Hepatocyte (in vitro differentiated cells): ENCODE measurements around the gene HOXC12. TPM values are rescaled to one million over a fixed set of nuclear protein-coding genes. Genes with fewer than 3 reads are reported as not detected.
A peak's percentile ranks its signal among the peaks of the same experiment; 100 is the strongest.

Source experiments
- DNase-seq: peaks from one replicate; pipeline ENCODE4 v3.0.0-alpha.2; 2016; ENCODE audit warnings: low spot score
- H2AFZ ChIP-seq: fragments of 200-600 bp; sonication (generic); 2 replicates; pipeline ENCODE4 v1.6.0; 2016; ENCODE audit warnings: antibody characterized with exemption, mild to moderate bottlenecking
- H3K27ac ChIP-seq: fragments of 200-600 bp; sonication (generic); 2 replicates; pipeline ENCODE4 v1.5.1; 2016; ENCODE audit warnings: mild to moderate bottlenecking
- H3K27me3 ChIP-seq: fragments of 200-600 bp; sonication (generic); 2 replicates; pipeline ENCODE4 v1.6.1; 2016
- H3K36me3 ChIP-seq: fragments of 200-600 bp; sonication (generic); replicated peaks from 2 replicates; pipeline ENCODE4 v1.5.1; 2016; ENCODE audit warnings: low read depth; ENCODE audit not compliant: insufficient read depth
- H3K4me1 ChIP-seq: fragments of 200-600 bp; sonication (generic); 2 replicates; pipeline ENCODE4 v1.5.1; 2016; ENCODE audit warnings: mild to moderate bottlenecking, moderate library complexity; ENCODE audit not compliant: insufficient read depth
- H3K4me2 ChIP-seq: fragments of 200-600 bp; sonication (generic); 2 replicates; pipeline ENCODE4 v1.6.0; 2016
- H3K4me3 ChIP-seq: fragments of 200-600 bp; sonication (generic); 2 replicates; pipeline ENCODE4 v1.5.1; 2016; ENCODE audit warnings: mild to moderate bottlenecking
- H3K79me2 ChIP-seq: fragments of 200-600 bp; sonication (generic); 2 replicates; pipeline ENCODE4 v1.6.0; 2017; ENCODE audit warnings: mild to moderate bottlenecking
- H3K9me2 ChIP-seq: fragments of 200-600 bp; sonication (generic); replicated peaks from 2 replicates; pipeline ENCODE4 v1.6.0; 2017; ENCODE audit warnings: mild to moderate bottlenecking; ENCODE audit not compliant: insufficient read depth
- H3K9me3 ChIP-seq: fragments of 200-600 bp; sonication (generic); 2 replicates; pipeline ENCODE4 v1.5.1; 2016; ENCODE audit warnings: low read depth, mild to moderate bottlenecking
- H4K20me1 ChIP-seq: fragments of 200-600 bp; sonication (generic); 2 replicates; pipeline ENCODE4 v1.6.0; 2016; ENCODE audit warnings: mild to moderate bottlenecking; ENCODE audit not compliant: insufficient read depth, poor library complexity, severe bottlenecking
- EZH2 ChIP-seq: fragments of 200-600 bp; sonication (generic); IDR thresholded peaks from 2 replicates; pipeline ENCODE4 v1.6.1; 2016; ENCODE audit warnings: antibody characterized with exemption, mild to moderate bottlenecking, borderline replicate concordance
- EZH2phosphoT487 ChIP-seq: fragments of 200-600 bp; sonication (generic); IDR thresholded peaks from one replicate; pipeline ENCODE4 v1.6.1; 2018; ENCODE audit warnings: antibody characterized with exemption, mild to moderate bottlenecking, low read depth, moderate library complexity; ENCODE audit not compliant: unreplicated experiment, severe bottlenecking
- WGBS: methylation state at CpG from one replicate; pipeline ENCODE4 v1.1.6; 2016; ENCODE audit warnings: low lambda C conversion rate; ENCODE audit errors: missing lambda C conversion rate; 5-methylcytosine and 5-hydroxymethylcytosine counted together
- polyA plus RNA-seq: library from polyadenylated mRNA; unstranded; fragments of >200 nt; fragmentation: Nextera tagmentation; extraction: Ambion mirVana; gene quantifications from 2 replicates; pipeline ENCODE4 v1.2.1, GENCODE V29; 2016
- total RNA-seq: library from RNA; depleted of rRNA; stranded (reverse); fragments of >200 nt; gene quantifications from 2 replicates; pipeline ENCODE4 v1.2.3, GENCODE V29; 2014
- TF ChIP-seq, protein P1 (sequence below): fragments of 200-600 bp; sonication (generic); IDR thresholded peaks from 2 replicates; pipeline ENCODE4 v1.5.1; 2016; ENCODE audit warnings: antibody characterized with exemption, mild to moderate bottlenecking; ENCODE audit not compliant: poor library complexity

HOXC12 gene
- total and polyA plus RNA-seq, 2 experiments from 2014 or later = not detected

- Histone ChIP-seq H3K27ac (peak overlapping the region; percentile 63), H3K9me2 (no peaks in the 10 kb centered on the region), H3K36me3 (no peaks in the 10 kb centered on the region), H3K4me2 (peak overlapping the region; percentile 69), H3K9me3 (no peaks in the 10 kb centered on the region), H3K4me3 (no peak overlapping the region), H3K4me1 (no peaks in the 10 kb centered on the region), H3K27me3 (peaks cover 100% of the 10 kb centered on the region), H3K79me2 (no peaks in the 10 kb centered on the region), H4K20me1 (no peaks in the 10 kb centered on the region), H2AFZ (no peak overlapping the region)
- DNase-seq = no peak
- WGBS = 27% methylated on average over 24 of the region's 24 CpGs
- TF ChIP-seq EZH2 (no peak), EZH2phosphoT487 (no peak)
- TF ChIP-seq, protein P1, sequence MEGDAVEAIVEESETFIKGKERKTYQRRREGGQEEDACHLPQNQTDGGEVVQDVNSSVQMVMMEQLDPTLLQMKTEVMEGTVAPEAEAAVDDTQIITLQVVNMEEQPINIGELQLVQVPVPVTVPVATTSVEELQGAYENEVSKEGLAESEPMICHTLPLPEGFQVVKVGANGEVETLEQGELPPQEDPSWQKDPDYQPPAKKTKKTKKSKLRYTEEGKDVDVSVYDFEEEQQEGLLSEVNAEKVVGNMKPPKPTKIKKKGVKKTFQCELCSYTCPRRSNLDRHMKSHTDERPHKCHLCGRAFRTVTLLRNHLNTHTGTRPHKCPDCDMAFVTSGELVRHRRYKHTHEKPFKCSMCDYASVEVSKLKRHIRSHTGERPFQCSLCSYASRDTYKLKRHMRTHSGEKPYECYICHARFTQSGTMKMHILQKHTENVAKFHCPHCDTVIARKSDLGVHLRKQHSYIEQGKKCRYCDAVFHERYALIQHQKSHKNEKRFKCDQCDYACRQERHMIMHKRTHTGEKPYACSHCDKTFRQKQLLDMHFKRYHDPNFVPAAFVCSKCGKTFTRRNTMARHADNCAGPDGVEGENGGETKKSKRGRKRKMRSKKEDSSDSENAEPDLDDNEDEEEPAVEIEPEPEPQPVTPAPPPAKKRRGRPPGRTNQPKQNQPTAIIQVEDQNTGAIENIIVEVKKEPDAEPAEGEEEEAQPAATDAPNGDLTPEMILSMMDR = no peak
Measured at GRCh38 chr12:53968214-53969127, 13.8 kb downstream of the HOXC12 start.

DNA sequence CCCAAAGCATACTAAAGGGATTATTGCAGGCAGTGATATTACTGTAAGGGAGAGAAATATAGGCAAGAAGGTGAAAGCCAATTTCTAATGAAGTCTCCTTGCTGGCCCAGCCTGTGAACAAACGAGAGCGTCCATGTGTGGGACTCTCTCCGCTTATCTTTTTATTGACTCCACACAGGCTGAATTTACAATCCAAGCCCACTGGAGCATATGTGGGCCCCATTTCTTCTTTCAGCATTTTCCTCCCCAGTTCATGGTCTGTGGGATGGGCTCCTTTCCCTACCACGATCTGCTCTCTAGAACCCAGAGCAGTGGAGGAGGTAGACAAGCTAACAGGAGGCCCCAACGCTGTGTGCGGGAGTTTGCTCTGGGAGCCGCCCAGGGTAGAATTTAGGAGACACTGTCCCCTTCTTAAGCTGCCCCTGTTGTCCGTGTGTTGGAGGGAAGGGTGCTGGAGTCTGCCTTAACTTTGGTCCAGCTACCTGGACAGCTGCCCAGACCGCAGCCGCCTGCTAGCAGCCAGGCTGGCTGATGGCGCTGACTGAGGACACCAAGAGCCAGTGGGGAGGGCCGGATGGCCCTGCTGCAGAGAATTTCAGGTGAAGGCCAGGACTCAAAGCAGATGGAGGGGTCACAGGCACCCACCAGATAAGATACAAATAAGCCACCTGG is 15.0 kb downstream of the HOXC12 start:
- peaks cover 12% of the 10 kb centered on the region for H3K4me1 ChIP-seq
- no peaks in the 10 kb centered on the region for H3K9me2 ChIP-seq
- no peak overlapping the region for H3K4me3 ChIP-seq
- H2AFZ ChIP-seq = no peak overlapping the region
- H3K36me3 ChIP-seq = no peaks in the 10 kb centered on the region
- DNase-seq = no peak
- no peaks in the 10 kb centered on the region for H4K20me1 ChIP-seq
- WGBS = 47% methylated on average over 12 of the region's 12 CpGs
- H3K27ac ChIP-seq = no peak overlapping the region
- H3K9me3 ChIP-seq = no peaks in the 10 kb centered on the region
- no peak overlapping the region for H3K4me2 ChIP-seq
- H3K27me3 ChIP-seq = peaks cover 100% of the 10 kb centered on the region
- no peak for TF ChIP-seq EZH2phosphoT487
- peak; percentile 15 for TF ChIP-seq EZH2
- H3K79me2 ChIP-seq = no peaks in the 10 kb centered on the region

GRCh38 chr12:53970451-53970850 is 15.7 kb downstream of the HOXC12 start:
- Histone ChIP-seq H3K36me3 (no peaks in the 10 kb centered on the region), H3K4me2 (no peak overlapping the region), H3K4me3 (no peak overlapping the region), H3K27ac (no peak overlapping the region), H3K4me1 (peaks cover 14% of the 10 kb centered on the region), H2AFZ (no peak overlapping the region), H3K9me2 (no peaks in the 10 kb centered on the region), H3K9me3 (no peaks in the 10 kb centered on the region), H3K79me2 (no peaks in the 10 kb centered on the region), H4K20me1 (no peaks in the 10 kb centered on the region), H3K27me3 (peaks cover 98% of the 10 kb centered on the region)
- WGBS = 40% methylated on average over 4 of the region's 4 CpGs
- TF ChIP-seq EZH2phosphoT487 (no peak), EZH2 (peak; percentile 15)
- TF ChIP-seq, protein P1 = no peak
- DNase-seq = no peak

- Histone ChIP-seq H3K79me2 (no peaks in the 10 kb centered on the region), H2AFZ (no peak overlapping the region), H3K9me2 (no peaks in the 10 kb centered on the region), H3K27me3 (peaks cover 98% of the 10 kb centered on the region), H4K20me1 (no peaks in the 10 kb centered on the region), H3K4me1 (peaks cover 14% of the 10 kb centered on the region), H3K36me3 (no peaks in the 10 kb centered on the region), H3K4me2 (no peak overlapping the region), H3K9me3 (no peaks in the 10 kb centered on the region), H3K27ac (no peak overlapping the region), H3K4me3 (no peak overlapping the region)
- no peak for DNase-seq
- WGBS = 77% methylated on average over 3 of the region's 3 CpGs
- TF ChIP-seq EZH2 (peak; percentile 7), EZH2phosphoT487 (peak; percentile 30)
- TF ChIP-seq, protein P1 = no peak
Measured at GRCh38 chr12:53971129-53971528, 16.4 kb downstream of the HOXC12 start.
